Astrocyte (in vitro differentiated cells and primary cell): ENCODE data around the gene RAB3B.

Experiments used
- CTCF ChIP-seq: IDR thresholded peaks from 2 replicates; pipeline ENCODE4 v1.5.1; 2011; ENCODE audit warnings: low read depth, mild to moderate bottlenecking, inconsistent platforms, low read length, moderate library complexity; ENCODE audit not compliant: insufficient read depth
- EZH2 ChIP-seq: IDR thresholded peaks from 2 replicates; pipeline ENCODE4 v1.6.1; 2012; ENCODE audit warnings: mild to moderate bottlenecking, low read length, inconsistent platforms; ENCODE audit not compliant: insufficient read depth

GRCh38 chr1:51930329-51930728 lies 60.2 kb downstream of the RAB3B start:
- TF ChIP-seq CTCF = no peak
- no peak for TF ChIP-seq EZH2
